ENCODE results near the gene DHRS3.

Gene DHRS3

GRCh38 chr1:12618661-12618964, 603 bp upstream of the DHRS3 start:
- Histone ChIP-seq H3K27me3 (ENCODE audit: low read depth, low read length) (no peaks in the 10 kb centered on the region), H3K36me3 (replicated peaks; ENCODE audit: low read depth, low read length) (no peaks in the 10 kb centered on the region), H3K27ac (ENCODE audit: low read length) (no peak overlapping the region), H3K4me1 (ENCODE audit: low read length) (peaks cover 8% of the 10 kb centered on the region), H3K9ac (ENCODE audit: low read length) (no peak overlapping the region), H3K9me3 (ENCODE audit: insufficient read depth, low read length) (no peaks in the 10 kb centered on the region), H3K4me3 (ENCODE audit: low read length) (no peak overlapping the region), H4K20me1 (ENCODE audit: insufficient read depth, low read length) (no peaks in the 10 kb centered on the region), H2AFZ (ENCODE audit: low read depth, low read length) (no peak overlapping the region), H3K4me2 (ENCODE audit: low read length) (no peak overlapping the region), H3K79me2 (ENCODE audit: low read length) (no peaks in the 10 kb centered on the region)
- TF ChIP-seq CTCF (IDR thresholded peaks at IDR 0.05; ENCODE audit: low read depth, low read length) = no peak
- no peak for TF ChIP-seq EZH2phosphoT487 (IDR thresholded peaks at IDR 0.05; ENCODE audit: low read depth)

- Histone ChIP-seq H3K27me3 (ENCODE audit: low read depth, low read length) (no peaks in the 10 kb centered on the region), H3K9ac (ENCODE audit: low read length) (no peak overlapping the region), H3K9me3 (ENCODE audit: insufficient read depth, low read length) (no peaks in the 10 kb centered on the region), H2AFZ (ENCODE audit: low read depth, low read length) (no peak overlapping the region), H3K79me2 (ENCODE audit: low read length) (no peaks in the 10 kb centered on the region), H3K27ac (ENCODE audit: low read length) (no peak overlapping the region), H4K20me1 (ENCODE audit: insufficient read depth, low read length) (no peaks in the 10 kb centered on the region), H3K4me2 (ENCODE audit: low read length) (no peak overlapping the region), H3K36me3 (replicated peaks; ENCODE audit: low read depth, low read length) (no peaks in the 10 kb centered on the region), H3K4me3 (ENCODE audit: low read length) (no peak overlapping the region), H3K4me1 (ENCODE audit: low read length) (peaks cover 8% of the 10 kb centered on the region)
- TF ChIP-seq CTCF (IDR thresholded peaks at IDR 0.05; ENCODE audit: low read depth, low read length) (no peak), EZH2phosphoT487 (IDR thresholded peaks at IDR 0.05; ENCODE audit: low read depth) (no peak)
Measured at GRCh38 chr1:12617511-12617900, 504 bp downstream of the DHRS3 start.

GRCh38 chr1:12616709-12617373, 1.2 kb downstream of the DHRS3 start:
- Histone ChIP-seq H3K36me3 (replicated peaks; ENCODE audit: low read depth, low read length) (no peaks in the 10 kb centered on the region), H4K20me1 (ENCODE audit: insufficient read depth, low read length) (no peaks in the 10 kb centered on the region), H3K4me3 (ENCODE audit: low read length) (no peak overlapping the region), H3K27me3 (ENCODE audit: low read depth, low read length) (no peaks in the 10 kb centered on the region), H3K4me2 (ENCODE audit: low read length) (no peak overlapping the region), H3K9ac (ENCODE audit: low read length) (no peak overlapping the region), H3K79me2 (ENCODE audit: low read length) (no peaks in the 10 kb centered on the region), H3K27ac (ENCODE audit: low read length) (no peak overlapping the region), H3K9me3 (ENCODE audit: insufficient read depth, low read length) (no peaks in the 10 kb centered on the region), H3K4me1 (ENCODE audit: low read length) (peaks cover 8% of the 10 kb centered on the region), H2AFZ (ENCODE audit: low read depth, low read length) (no peak overlapping the region)
- TF ChIP-seq CTCF (IDR thresholded peaks at IDR 0.05; ENCODE audit: low read depth, low read length) (no peak), EZH2phosphoT487 (IDR thresholded peaks at IDR 0.05; ENCODE audit: low read depth) (no peak)

GRCh38 chr1:12615865-12616708, 1.9 kb downstream of the DHRS3 start:
- no peaks in the 10 kb centered on the region for H3K79me2 ChIP-seq (ENCODE audit: low read length)
- H4K20me1 ChIP-seq (ENCODE audit: insufficient read depth, low read length) = no peaks in the 10 kb centered on the region
- no peaks in the 10 kb centered on the region for H3K9me3 ChIP-seq (ENCODE audit: insufficient read depth, low read length)
- no peaks in the 10 kb centered on the region for H3K36me3 ChIP-seq (replicated peaks; ENCODE audit: low read depth, low read length)
- no peak overlapping the region for H3K9ac ChIP-seq (ENCODE audit: low read length)
- H3K27me3 ChIP-seq (ENCODE audit: low read depth, low read length) = no peaks in the 10 kb centered on the region
- H3K4me2 ChIP-seq (ENCODE audit: low read length) = no peak overlapping the region
- no peak overlapping the region for H2AFZ ChIP-seq (ENCODE audit: low read depth, low read length)
- no peak for TF ChIP-seq CTCF (IDR thresholded peaks at IDR 0.05; ENCODE audit: low read depth, low read length)
- TF ChIP-seq EZH2phosphoT487 (IDR thresholded peaks at IDR 0.05; ENCODE audit: low read depth) = no peak
- no peak overlapping the region for H3K4me3 ChIP-seq (ENCODE audit: low read length)
- H3K4me1 ChIP-seq (ENCODE audit: low read length) = peaks cover 8% of the 10 kb centered on the region
- H3K27ac ChIP-seq (ENCODE audit: low read length) = no peak overlapping the region
